Activated B cell treated with CpG ODN at 0.5 μM for 24 hours (primary cell): ENCODE data around the gene C10orf71. TPM values are rescaled to one million over a fixed set of nuclear protein-coding genes. Genes with fewer than 3 reads are reported as not detected.

Source experiments
- ATAC-seq: fragments of 200-7000 bp; cut with Tn5 transposase; one replicate; pipeline ENCODE4 v1.10.0; 2021; ENCODE audit warnings: low read depth, mild to moderate bottlenecking, moderate library complexity
- CTCF ChIA-PET: fragments of 350-600 bp; sonication (Branson Sonifier 250); formaldehyde crosslinking; loops from one replicate; lab custom pipeline; 2021; ENCODE audit warnings: antibody characterized with exemption; lab: Charles Lee
- POLR2A ChIA-PET: fragments of 350-600 bp; sonication (Branson Sonifier 250); formaldehyde crosslinking; loops from one replicate; lab custom pipeline; 2021; ENCODE audit warnings: antibody characterized with exemption; lab: Charles Lee
- DNase-seq: peaks from one replicate; pipeline ENCODE4 v3.0.0; 2022
- H3K27ac Mint-ChIP-seq: one replicate; pipeline ENCODE4 v1.8.0; 2020; ENCODE audit warnings: mixed read lengths
- H3K27me3 Mint-ChIP-seq: one replicate; pipeline ENCODE4 v1.8.0; 2021; ENCODE audit warnings: mixed read lengths
- H3K36me3 Mint-ChIP-seq: one replicate; pipeline ENCODE4 v1.8.0; 2021; ENCODE audit warnings: low read depth, mixed read lengths
- H3K4me1 Mint-ChIP-seq: one replicate; pipeline ENCODE4 v1.8.0; 2021; ENCODE audit warnings: mixed read lengths
- H3K4me3 Mint-ChIP-seq: one replicate; pipeline ENCODE4 v1.8.0; 2020; ENCODE audit warnings: mild to moderate bottlenecking, mixed read lengths
- H3K9me3 Mint-ChIP-seq: one replicate; pipeline ENCODE4 v1.8.0; 2020; ENCODE audit warnings: mixed read lengths
- CTCF ChIP-seq: fragments of 200-600 bp; IDR thresholded peaks from one replicate; pipeline ENCODE4 v1.8.0; 2022; ENCODE audit warnings: antibody characterized with exemption, mild to moderate bottlenecking
- intact Hi-C: fragments of 100-400 bp; cut with micrococcal nuclease; formaldehyde crosslinking; loops from one replicate; pipeline ENCODE4 v1.15.1; 2024
- total RNA-seq: library from RNA; stranded (reverse); gene quantifications from 2 replicates; pipeline ENCODE4 v1.2.3, GENCODE V29; 2022

The C10orf71 gene
- total RNA-seq, 1 donor from 2014 or later: not detected

GRCh38 chr10:49307921-49308320 lies 9.0 kb downstream of the C10orf71 start:
- Mint-ChIP-seq H3K36me3 (no peaks in the 10 kb centered on the region), H3K27ac (no peak overlapping the region), H3K27me3 (no peaks in the 10 kb centered on the region), H3K4me3 (no peak overlapping the region), H3K9me3 (no peaks in the 10 kb centered on the region), H3K4me1 (peaks cover 25% of the 10 kb centered on the region)
- ChIA-PET CTCF (no interaction called here), POLR2A (no interaction called here)
- intact Hi-C loops: loop anchor here (10.0 kb wide), 1 partner anchor 323 kb away; no protein-coding TSS in a partner anchor
- no peak for DNase-seq
- no peak for ATAC-seq
- TF ChIP-seq CTCF: no peak

- intact Hi-C loops: loop anchor here (10.0 kb wide), 1 partner anchor 324 kb away; no protein-coding TSS in a partner anchor
- Mint-ChIP-seq H3K27ac (peak overlapping the region; percentile 81), H3K9me3 (no peaks in the 10 kb centered on the region), H3K36me3 (no peaks in the 10 kb centered on the region), H3K4me3 (no peak overlapping the region), H3K4me1 (peaks cover 25% of the 10 kb centered on the region), H3K27me3 (no peaks in the 10 kb centered on the region)
- no peak for TF ChIP-seq CTCF
- POLR2A ChIA-PET: no interaction called here
- DNase-seq (no peak), ATAC-seq (no peak)
- CTCF ChIA-PET: no interaction called here
These were observed 9.9 kb downstream of the C10orf71 start for GRCh38 chr10:49308881-49309280.

- ChIA-PET POLR2A (no interaction called here), CTCF (no interaction called here)
- H3K36me3 Mint-ChIP-seq: no peaks in the 10 kb centered on the region
- intact Hi-C loops: loop anchor here (10.0 kb wide), 1 partner anchor 325 kb away; no protein-coding TSS in a partner anchor
- H3K4me3 Mint-ChIP-seq: peak overlapping the region; percentile 74
- H3K9me3 Mint-ChIP-seq: no peaks in the 10 kb centered on the region
- H3K4me1 Mint-ChIP-seq: peaks cover 25% of the 10 kb centered on the region
- no peaks in the 10 kb centered on the region for H3K27me3 Mint-ChIP-seq
- ATAC-seq (peak; percentile 69), DNase-seq (no peak)
- peak overlapping the region; percentile 81 for H3K27ac Mint-ChIP-seq
- no peak for TF ChIP-seq CTCF
These were observed 10.9 kb downstream of the C10orf71 start for GRCh38 chr10:49309691-49310411.

GRCh38 chr10:49310460-49310859 lies 11.5 kb downstream of the C10orf71 start:
- no peaks in the 10 kb centered on the region for H3K36me3 Mint-ChIP-seq
- no peaks in the 10 kb centered on the region for H3K9me3 Mint-ChIP-seq
- intact Hi-C loops: no loop called here
- POLR2A ChIA-PET: no interaction called here
- H3K27me3 Mint-ChIP-seq: no peaks in the 10 kb centered on the region
- no peak for TF ChIP-seq CTCF
- peaks cover 25% of the 10 kb centered on the region for H3K4me1 Mint-ChIP-seq
- peak overlapping the region; percentile 50 for H3K27ac Mint-ChIP-seq
- DNase-seq: no peak
- CTCF ChIA-PET: no interaction called here
- peak; percentile 41 for ATAC-seq
- H3K4me3 Mint-ChIP-seq: peak overlapping the region; percentile 74

- no peak for TF ChIP-seq CTCF
- no peak for ATAC-seq
- no peak overlapping the region for H3K27ac Mint-ChIP-seq
- H3K9me3 Mint-ChIP-seq: no peaks in the 10 kb centered on the region
- POLR2A ChIA-PET: no interaction called here
- intact Hi-C loops: no loop called here
- peaks cover 25% of the 10 kb centered on the region for H3K4me1 Mint-ChIP-seq
- H3K27me3 Mint-ChIP-seq: no peaks in the 10 kb centered on the region
- no peak overlapping the region for H3K4me3 Mint-ChIP-seq
- CTCF ChIA-PET: no interaction called here
- no peak for DNase-seq
- no peaks in the 10 kb centered on the region for H3K36me3 Mint-ChIP-seq
These were observed 12.1 kb downstream of the C10orf71 start for GRCh38 chr10:49310901-49311554.
